Ascending aorta (tissue), 2 donors: ENCODE data around the gene HECTD4. TPM values are rescaled to one million over a fixed set of nuclear protein-coding genes. Genes with fewer than 3 reads are reported as not detected.

Experiments
- DNase-seq, 2 donors: peaks; one replicate each; pipeline ENCODE4 v3.0.0-alpha.2; 2019; ENCODE audit warnings: low spot score in 2 of 2
- H3K27ac ChIP-seq, 2 donors: fragments of 200-600 bp; sonication (generic); one replicate each; pipeline ENCODE4 v1.5.1; 2016 to 2017; ENCODE audit warnings: mild to moderate bottlenecking in 1 of 2
- H3K27me3 ChIP-seq: fragments of 200-600 bp; sonication (generic); one replicate; pipeline ENCODE4 v1.5.1; 2017
- H3K36me3 ChIP-seq, 2 donors: fragments of 200-600 bp; sonication (generic); one replicate each; pipeline ENCODE4 v1.5.1; 2016
- H3K4me1 ChIP-seq, 2 donors: fragments of 200-600 bp; sonication (generic); one replicate each; pipeline ENCODE4 v1.5.1; 2016 to 2017; ENCODE audit warnings: mild to moderate bottlenecking in 1 of 2
- H3K4me3 ChIP-seq, 2 donors: fragments of 200-600 bp; sonication (generic); one replicate each; pipeline ENCODE4 v1.5.1; 2016 to 2017; ENCODE audit warnings: mild to moderate bottlenecking in 1 of 2
- H3K9me3 ChIP-seq, 2 donors: fragments of 200-600 bp; sonication (generic); one replicate each; pipeline ENCODE4 v1.5.1; 2016
- CTCF ChIP-seq, 3 experiments: fragments of 200-600 bp in 2 of 3; fragments of 450-650 bp in 1 of 3; sonication (generic) in 2 of 3; IDR thresholded peaks; one replicate each; pipeline ENCODE4 v1.5.1; 2016 to 2019; ENCODE audit warnings: antibody characterized with exemption in 3 of 3, mild to moderate bottlenecking in 1 of 3, moderate library complexity in 1 of 3
- intact Hi-C: fragments of 100-400 bp; cut with DNase I; formaldehyde crosslinking; loops from one replicate; pipeline ENCODE4 v1.15.1; 2023
- total RNA-seq: library from RNA; depleted of rRNA; stranded (reverse); fragments of >200 nt; gene quantifications from one replicate; pipeline ENCODE4 v1.1.0, GENCODE V29; 2016

The HECTD4 gene
- total RNA-seq, 1 donor from 2014 or later: 23.7 TPM

GRCh38 chr12:112381406-112381882, 787 bp downstream of the HECTD4 start:
- H3K9me3 ChIP-seq: no peaks in the 10 kb centered on the region
- intact Hi-C loops: loop anchor here (5.0 to 10.0 kb wide), 4 partner anchors 97 to 437 kb away; partner anchors contain the start of genes ERP29, NAA25 and TMEM116

GRCh38 chr12:112380663-112381405, 1.4 kb downstream of the HECTD4 start:
- no peaks in the 10 kb centered on the region for H3K9me3 ChIP-seq
- intact Hi-C loops: loop anchor here (5.0 to 10.0 kb wide), 4 partner anchors 96 to 436 kb away; partner anchors contain the start of genes ERP29, NAA25 and TMEM116
- no peak for TF ChIP-seq CTCF (IDR thresholded peaks at IDR 0.05)
- DNase-seq: peak in 1 of 2 donors; percentile 57
- no peak overlapping the region for H3K27ac ChIP-seq
- no peaks in the 10 kb centered on the region for H3K36me3 ChIP-seq
- H3K4me3 ChIP-seq: peak overlapping the region; percentile 78 to 99
- H3K4me1 ChIP-seq: peaks cover 0 to 16% of the 10 kb centered on the region in 2 donors
- H3K27me3 ChIP-seq: no peaks in the 10 kb centered on the region

More at GRCh38 chr12:112381406-112381882, 787 bp downstream of the HECTD4 start:
- no peak for TF ChIP-seq CTCF (IDR thresholded peaks at IDR 0.05)
- Histone ChIP-seq H3K27ac (peak overlapping the region; percentile 68 to 69), H3K27me3 (no peaks in the 10 kb centered on the region), H3K36me3 (no peaks in the 10 kb centered on the region), H3K4me3 (peak overlapping the region; percentile 78 to 99), H3K4me1 (peaks cover 0 to 16% of the 10 kb centered on the region in 2 donors)
- DNase-seq: no peak

- Histone ChIP-seq H3K27me3 (no peaks in the 10 kb centered on the region), H3K9me3 (no peaks in the 10 kb centered on the region), H3K4me1 (peaks cover 0 to under 1% of the 10 kb centered on the region in 2 donors), H3K4me3 (no peak overlapping the region), H3K36me3 (no peaks in the 10 kb centered on the region), H3K27ac (no peak overlapping the region)
- no peak for DNase-seq
- no peak for TF ChIP-seq CTCF (IDR thresholded peaks at IDR 0.05)
- intact Hi-C loops: no loop called here
Measured at GRCh38 chr12:112375105-112375504, 7.1 kb downstream of the HECTD4 start.

- intact Hi-C loops: no loop called here
Measured at GRCh38 chr12:112374166-112374740, 8.0 kb downstream of the HECTD4 start.

More at GRCh38 chr12:112374166-112374740, 8.0 kb downstream of the HECTD4 start:
- DNase-seq: no peak
- Histone ChIP-seq H3K4me1 (no peaks in the 10 kb centered on the region), H3K4me3 (no peak overlapping the region), H3K9me3 (no peaks in the 10 kb centered on the region), H3K27ac (no peak overlapping the region), H3K27me3 (no peaks in the 10 kb centered on the region), H3K36me3 (no peaks in the 10 kb centered on the region)
- TF ChIP-seq CTCF (IDR thresholded peaks at IDR 0.05): no peak
